ENCODE data around the gene LGALS16.
"Not testable (repeated sequence)": the region's sequence is repeated elsewhere in the genome, so short reads cannot be mapped to it uniquely, and the experiment has no call there.

Gene LGALS16

DNA sequence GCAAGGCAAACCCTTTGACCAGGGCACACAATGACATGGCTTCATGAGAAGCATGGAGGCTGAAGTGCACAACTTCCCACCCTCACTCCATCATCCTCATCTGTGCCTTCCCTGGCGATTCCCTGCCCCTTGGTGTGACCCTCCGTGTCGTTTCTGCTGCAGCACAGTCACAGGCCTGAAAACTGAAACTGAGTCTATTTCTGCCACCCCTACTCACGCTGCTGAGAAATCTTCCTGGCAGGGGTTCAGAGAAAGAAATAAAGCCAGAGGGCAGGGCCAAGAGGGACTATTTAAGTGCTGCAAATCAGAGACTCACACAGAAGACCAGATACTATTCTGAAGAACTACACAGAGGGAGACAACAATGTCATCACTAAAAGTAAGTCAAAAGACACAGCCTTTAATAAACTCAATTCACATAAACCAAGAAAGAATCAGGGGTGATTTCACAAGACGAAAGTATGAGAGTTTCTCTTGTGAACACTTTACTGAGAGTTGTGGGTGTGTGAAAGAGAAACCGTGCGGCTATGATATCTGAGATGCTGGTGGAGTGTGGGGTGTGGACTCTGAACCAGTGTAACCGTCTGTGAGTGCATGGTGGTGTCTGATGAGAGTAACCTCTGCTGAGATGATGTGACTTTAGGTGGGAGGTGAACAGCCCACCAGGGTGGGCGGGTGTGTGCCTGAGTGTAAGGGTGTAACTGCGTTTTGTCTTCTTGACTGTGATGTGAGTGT, 23.5 kb downstream of the LGALS16 start:
- no peak for DNase-seq

GRCh38 chr19:39679791-39680168, 24.1 kb downstream of the LGALS16 start:
- no peak for DNase-seq

GRCh38 chr19:39680593-39680992, 24.9 kb downstream of the LGALS16 start:
- no peak for DNase-seq

DNA sequence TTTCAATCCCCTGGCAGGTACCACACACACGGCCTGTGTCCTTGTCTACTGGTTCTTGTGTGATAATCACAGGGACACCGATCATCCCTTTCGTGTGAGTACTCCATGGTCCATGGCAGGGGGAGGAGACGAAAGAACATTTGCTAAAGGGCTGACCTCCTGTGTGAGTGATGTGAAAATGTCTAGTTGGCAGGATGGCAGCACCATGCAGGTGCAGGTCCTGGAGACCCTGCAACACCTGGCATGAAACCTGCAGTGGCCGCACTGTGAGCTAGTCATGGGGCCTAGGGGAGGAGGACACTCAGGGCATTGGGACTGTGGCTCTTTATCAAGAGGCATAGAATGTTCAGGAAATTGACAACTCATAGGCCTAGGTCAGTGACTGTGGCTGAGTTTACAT, 25.7 kb downstream of the LGALS16 start:
- no peak for DNase-seq

GRCh38 chr19:39684267-39684666, 28.6 kb downstream of the LGALS16 start:
- no peak for DNase-seq

GRCh38 chr19:39686739-39687138, 31.0 kb downstream of the LGALS16 start:
- DNase-seq = no peak

DNA sequence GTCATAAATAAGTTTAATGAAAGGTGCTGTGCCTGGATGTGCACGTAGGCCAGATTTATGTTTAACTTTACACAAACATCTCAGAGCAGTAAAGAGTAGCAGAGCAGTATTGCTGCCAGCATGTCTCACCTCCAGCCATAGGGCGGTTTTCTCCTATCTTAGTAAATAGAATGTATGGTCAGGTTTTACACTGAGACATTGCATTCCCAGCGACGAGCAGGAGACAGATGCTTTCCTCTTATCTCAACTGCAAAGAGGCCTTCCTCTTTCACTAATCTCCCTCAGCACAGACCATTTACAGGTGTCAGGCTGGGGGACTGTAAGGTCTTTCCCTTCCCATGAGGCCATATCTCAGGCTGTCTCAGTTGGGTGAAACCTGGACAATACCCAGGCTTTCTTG, 32.9 kb downstream of the LGALS16 start:
- DNase-seq = not testable (repeated sequence)

- no peak for DNase-seq
Observed at GRCh38 chr19:39692166-39692565, 36.5 kb downstream of the LGALS16 start.

- DNase-seq = no peak
Observed at GRCh38 chr19:39692822-39693221, 37.1 kb downstream of the LGALS16 start.

DNA sequence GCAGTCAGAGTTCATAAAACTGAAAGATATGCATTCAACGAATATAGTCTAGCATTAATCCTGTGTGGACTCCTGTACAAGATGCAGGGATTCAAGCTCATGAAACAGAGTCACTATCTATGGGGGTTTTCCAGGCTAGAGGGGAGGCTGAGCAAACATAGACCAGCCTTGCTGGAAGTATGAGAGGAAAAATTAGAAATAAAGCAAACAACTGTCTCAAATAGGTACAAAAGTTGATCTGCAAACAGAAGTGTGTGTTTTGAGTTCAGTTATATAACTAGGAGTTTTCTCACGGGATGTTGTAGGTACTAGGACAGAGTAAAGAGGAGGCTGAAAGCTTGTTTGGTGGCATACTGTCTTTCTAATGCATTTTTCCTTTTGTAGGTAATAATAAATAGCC, 40.0 kb downstream of the LGALS16 start:
- DNase-seq = no peak

- no peak for DNase-seq
Observed at GRCh38 chr19:39696387-39696786, 40.7 kb downstream of the LGALS16 start.

DNA sequence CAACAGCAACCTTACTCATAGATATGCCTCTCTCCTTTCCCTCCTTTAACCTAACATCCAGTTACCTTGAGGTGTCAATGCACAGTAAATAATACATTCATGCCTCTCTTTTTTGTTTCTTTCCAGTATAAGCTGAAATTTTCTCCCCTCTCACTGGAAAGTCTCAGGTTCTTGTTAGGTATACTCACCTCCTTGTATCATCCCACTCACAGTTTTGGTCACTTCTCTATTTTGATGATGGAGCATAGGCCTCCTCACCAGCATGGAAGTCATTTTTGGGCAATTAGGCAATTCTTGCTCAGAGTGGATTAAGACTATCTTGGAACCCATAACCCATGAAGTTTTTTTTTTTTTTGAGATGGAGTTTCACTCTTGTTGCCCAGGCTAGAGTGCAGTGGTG, 42.8 kb downstream of the LGALS16 start:
- no peak for DNase-seq

- no peak for DNase-seq
Observed at GRCh38 chr19:39701291-39701690, 45.6 kb downstream of the LGALS16 start.

- DNase-seq = peak; percentile 22
Observed at GRCh38 chr19:39704181-39705044, 48.7 kb downstream of the LGALS16 start, which contains the start of gene LGALS14. Gene LGALS14 (plus strand): TSS chr19:39704481. CDS start chr19:39704529, 48 bp downstream.

DNA sequence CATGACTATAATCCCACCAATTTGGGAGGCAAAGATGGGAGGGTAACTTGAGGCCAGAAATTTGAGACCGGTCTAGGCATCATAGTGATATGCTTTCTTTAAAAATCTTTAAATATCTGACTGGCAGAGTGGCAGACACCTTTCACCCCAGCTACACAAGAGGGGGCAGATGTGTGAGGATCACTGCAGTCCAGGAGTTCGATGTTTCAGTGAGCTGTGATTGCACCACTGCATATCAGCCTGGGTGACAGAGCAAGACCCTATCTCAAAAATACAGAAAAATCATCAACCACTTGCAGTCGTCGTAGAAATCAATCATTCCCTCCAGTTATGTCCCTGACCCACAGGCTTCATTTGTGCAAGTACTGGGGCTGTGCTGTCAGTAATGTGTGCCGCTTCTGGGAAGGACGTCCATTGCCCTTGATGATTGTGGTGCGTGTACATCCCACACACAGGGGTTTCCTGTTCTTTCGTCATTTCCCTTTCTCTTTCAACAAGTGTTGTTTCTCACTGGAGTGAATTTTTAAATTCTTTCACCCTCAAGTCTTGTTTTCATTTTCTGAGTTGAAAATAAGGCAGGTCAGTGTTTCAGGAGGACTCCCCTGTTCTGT, 50.0 kb downstream of the LGALS16 start:
- DNase-seq = no peak

- no peak for DNase-seq
Observed at GRCh38 chr19:39708594-39708993, 52.9 kb downstream of the LGALS16 start.

DNA sequence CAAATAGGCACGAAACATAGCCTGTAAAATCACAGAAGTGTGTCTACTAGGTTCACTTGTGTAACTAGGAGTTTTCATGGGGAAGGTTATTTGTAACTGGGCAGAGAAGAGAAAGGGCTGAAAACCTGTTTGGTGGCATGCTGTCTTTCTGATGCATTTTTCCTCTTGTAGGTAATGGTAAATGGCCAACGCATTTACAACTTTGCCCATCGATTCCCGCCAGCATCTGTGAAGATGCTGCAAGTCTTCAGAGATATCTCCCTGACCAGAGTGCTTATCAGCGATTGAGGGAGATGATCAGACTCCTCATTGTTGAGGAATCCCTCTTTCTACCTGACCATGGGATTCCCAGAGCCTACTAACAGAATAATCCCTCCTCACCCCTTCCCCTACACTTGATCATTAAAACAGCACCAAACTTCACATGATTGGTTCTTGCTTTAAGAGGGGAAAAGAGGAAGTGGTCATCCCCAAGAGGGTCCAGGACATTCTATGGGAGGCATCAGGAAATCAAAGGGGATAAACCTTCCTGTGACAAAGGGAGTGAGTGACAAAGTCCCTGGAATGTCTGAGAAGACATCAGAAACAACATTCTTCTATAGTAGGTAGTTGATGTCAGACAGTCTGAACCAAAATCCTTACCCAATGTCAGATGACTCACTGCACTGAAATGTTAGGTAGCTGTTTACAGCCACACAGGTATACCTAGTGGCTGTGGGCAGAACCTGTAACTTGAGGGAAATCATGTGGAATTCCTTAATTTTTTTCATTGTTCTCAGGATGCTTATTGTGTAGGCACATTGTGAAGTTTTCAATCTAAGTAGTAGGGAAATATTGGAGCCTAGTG, 53.5 kb downstream of the LGALS16 start:
- no peak for DNase-seq

All from NCI-H69 (cell line).